AG04449 (cell line): Measurements from ENCODE around the gene CFI.

Experiments
- CTCF ChIA-PET: fragments of 350-600 bp; formaldehyde crosslinking; extraction: SDS; loops from one replicate; lab custom pipeline; 2021; ENCODE audit warnings: antibody characterized with exemption; lab: Yijun Ruan, JAX
- POLR2A ChIA-PET: fragments of 400-600, 350-600 bp; formaldehyde crosslinking; extraction: SDS; loops from one replicate; lab custom pipeline; 2020; ENCODE audit warnings: antibody characterized with exemption, inconsistent platforms; lab: Yijun Ruan, JAX
- DNase-seq: peaks from one replicate; pipeline ENCODE4 v3.0.0-alpha.2; 2010; ENCODE audit warnings: low read depth, low spot score
- H3K4me3 ChIP-seq: 2 replicates; pipeline ENCODE4 v1.5.1; 2011; ENCODE audit warnings: low read depth, mild to moderate bottlenecking, control low read depth, low read length
- TF ChIP-seq, protein P1 (sequence below): IDR thresholded peaks from one replicate; pipeline ENCODE4 v1.5.1; 2011; ENCODE audit warnings: mild to moderate bottlenecking, moderate library complexity, low read length, control low read depth, inconsistent platforms; ENCODE audit not compliant: insufficient read depth; ENCODE audit errors: missing control alignments

The CFI gene

DNA sequence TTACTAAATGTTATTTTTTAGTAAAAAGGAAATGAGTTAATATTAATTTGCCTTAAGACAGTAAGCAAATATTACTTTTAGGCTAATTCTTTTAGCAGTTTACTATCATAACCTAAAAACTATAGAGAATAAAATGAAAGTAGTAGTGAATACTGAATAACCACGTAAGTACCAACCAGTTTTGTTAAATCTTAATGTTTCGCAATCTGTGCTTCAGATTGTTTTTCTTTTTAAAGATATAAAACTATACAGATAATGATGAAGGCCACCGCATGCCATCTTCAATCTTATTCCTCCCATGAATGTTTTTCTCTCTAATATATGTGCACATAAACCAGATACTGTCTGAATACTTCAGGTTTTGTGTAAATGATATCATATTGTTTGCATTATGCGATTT lies 32.0 kb upstream of the CFI start:
- no peak overlapping the region for H3K4me3 ChIP-seq
- CTCF ChIA-PET: no interaction called here
- POLR2A ChIA-PET: no interaction called here
- TF ChIP-seq, protein P1, sequence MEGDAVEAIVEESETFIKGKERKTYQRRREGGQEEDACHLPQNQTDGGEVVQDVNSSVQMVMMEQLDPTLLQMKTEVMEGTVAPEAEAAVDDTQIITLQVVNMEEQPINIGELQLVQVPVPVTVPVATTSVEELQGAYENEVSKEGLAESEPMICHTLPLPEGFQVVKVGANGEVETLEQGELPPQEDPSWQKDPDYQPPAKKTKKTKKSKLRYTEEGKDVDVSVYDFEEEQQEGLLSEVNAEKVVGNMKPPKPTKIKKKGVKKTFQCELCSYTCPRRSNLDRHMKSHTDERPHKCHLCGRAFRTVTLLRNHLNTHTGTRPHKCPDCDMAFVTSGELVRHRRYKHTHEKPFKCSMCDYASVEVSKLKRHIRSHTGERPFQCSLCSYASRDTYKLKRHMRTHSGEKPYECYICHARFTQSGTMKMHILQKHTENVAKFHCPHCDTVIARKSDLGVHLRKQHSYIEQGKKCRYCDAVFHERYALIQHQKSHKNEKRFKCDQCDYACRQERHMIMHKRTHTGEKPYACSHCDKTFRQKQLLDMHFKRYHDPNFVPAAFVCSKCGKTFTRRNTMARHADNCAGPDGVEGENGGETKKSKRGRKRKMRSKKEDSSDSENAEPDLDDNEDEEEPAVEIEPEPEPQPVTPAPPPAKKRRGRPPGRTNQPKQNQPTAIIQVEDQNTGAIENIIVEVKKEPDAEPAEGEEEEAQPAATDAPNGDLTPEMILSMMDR: no peak
- no peak for DNase-seq

DNA sequence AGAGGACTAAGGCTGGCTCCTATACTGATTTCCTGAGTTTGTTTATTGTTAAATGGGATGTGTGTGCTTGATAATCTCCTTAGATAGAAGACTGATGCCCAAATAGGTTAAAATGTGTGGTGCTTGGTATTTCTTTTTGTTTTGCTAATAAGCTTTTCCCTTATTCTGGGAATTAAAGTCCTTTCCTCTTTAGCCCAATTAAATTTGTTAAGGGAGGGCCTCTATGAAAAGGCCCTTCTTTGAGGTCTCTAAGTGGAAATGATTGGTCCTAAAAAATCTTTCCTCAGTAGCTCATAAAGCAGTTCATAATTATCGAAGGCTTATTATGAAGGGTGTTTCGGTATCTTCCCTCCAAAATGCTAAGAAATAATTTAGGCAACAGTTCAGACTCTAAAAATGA lies 25.9 kb upstream of the CFI start, which contains the start of gene RRH:
TSS of gene RRH (plus strand) at position 301 of the 400 bp plus-strand sequence. CDS start at position 357, 56 bp downstream.
- no peak for DNase-seq
- ChIA-PET POLR2A (no interaction called here), CTCF (interaction anchor here (0.6 to 4.9 kb wide), 10 partner anchors 11 to 1294 kb away, joined by 3 to 55 read pairs (median 7); partner anchors contain the start of genes GAR1, PLA2G12A and SEC24B)
- no peak within 1 kb of the TSS for H3K4me3 ChIP-seq
- TF ChIP-seq, protein P1: no peak

DNA sequence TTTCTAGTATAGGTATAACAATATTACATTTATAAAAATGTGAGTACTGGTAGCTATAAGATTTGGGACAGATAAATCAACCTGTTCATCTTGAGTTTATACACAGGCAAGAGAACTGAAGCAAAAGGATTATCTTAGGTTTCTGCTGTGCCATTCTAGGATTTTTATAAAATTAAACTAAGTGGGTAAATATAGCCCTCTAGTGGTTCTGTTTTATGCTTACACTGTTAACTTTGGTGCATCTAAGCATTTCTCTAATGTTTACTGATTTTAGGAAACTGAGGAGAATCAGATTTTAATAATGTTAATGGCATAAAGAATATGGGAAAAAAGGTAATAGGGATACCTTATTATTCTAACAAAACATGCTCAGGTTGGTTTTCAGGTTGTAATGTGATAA lies 24.9 kb upstream of the CFI start:
- no peak for DNase-seq
- TF ChIP-seq, protein P1: peak; percentile 20
- POLR2A ChIA-PET: no interaction called here
- H3K4me3 ChIP-seq: no peak overlapping the region
- CTCF ChIA-PET: interaction anchor here (0.6 to 4.9 kb wide), 16 partner anchors 10 to 413 kb away, joined by 3 to 55 read pairs (median 4); partner anchors contain the start of genes GAR1, PLA2G12A and SEC24B

DNA sequence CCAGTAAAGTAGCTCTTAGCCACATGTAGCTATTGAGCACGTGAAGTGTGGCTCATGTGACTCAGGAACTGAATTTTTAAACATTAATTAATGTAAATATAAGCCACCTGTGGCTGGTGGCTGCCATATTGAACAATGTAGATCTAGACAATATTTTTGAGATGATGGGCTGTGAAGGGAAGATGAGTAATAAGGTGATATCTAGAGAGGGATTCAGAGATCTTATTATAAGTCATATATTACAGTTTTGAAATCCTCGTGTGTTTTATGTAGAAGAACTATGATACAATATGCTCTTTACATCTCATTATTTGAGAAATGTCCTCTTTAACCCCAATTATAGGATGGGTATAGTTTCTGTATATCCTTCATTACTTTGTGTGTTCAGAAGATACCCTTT lies 19.4 kb upstream of the CFI start:
- no peak overlapping the region for H3K4me3 ChIP-seq
- DNase-seq: no peak
- ChIA-PET POLR2A (no interaction called here), CTCF (no interaction called here)
- TF ChIP-seq, protein P1: no peak

DNA sequence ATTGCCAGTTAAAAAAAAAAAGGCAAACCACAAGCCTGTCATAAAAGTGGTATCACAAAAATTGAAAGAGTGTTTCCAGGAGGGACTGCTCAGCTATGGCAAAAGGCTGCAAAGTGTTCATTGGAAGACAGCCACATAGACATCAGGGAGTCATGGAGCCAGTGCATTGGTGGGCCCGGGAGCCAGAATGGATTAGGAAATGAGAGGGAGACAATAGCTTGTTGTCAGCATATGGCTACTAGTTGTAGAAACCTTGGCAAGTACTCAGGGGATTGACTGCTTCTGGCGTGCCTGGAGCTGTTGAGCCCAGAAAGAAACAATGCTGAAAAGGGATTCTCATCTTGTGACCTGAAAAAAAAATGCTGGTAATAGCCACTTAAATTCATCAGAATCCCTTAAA lies 18.8 kb upstream of the CFI start:
- ChIA-PET CTCF (interaction anchor here (2.3 kb wide), 1 partner anchor 395 kb away, joined by 6 read pairs; no protein-coding TSS in a partner anchor), POLR2A (no interaction called here)
- no peak for DNase-seq
- H3K4me3 ChIP-seq: no peak overlapping the region
- TF ChIP-seq, protein P1: no peak

DNA sequence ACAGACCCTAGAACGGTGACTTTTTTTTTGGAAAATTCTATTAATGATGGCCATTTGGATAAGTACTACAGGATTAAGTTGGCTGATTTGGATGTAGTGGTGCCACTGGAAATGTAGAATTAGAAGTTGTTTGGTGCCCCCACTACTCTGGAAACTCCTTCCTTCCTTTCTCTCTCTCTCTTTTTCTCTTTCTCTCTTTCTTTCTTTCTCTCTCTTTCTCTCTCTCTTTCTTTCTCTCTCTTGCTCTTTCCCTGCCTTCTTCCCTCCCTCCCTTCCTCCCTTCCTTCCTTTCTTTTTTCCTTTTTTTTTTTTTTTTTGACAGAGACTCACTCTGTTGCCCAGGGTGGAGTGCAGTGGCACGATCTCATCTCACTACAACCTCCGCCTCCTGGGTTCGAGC lies 16.5 kb upstream of the CFI start:
- H3K4me3 ChIP-seq: no peak overlapping the region
- no peak for DNase-seq
- CTCF ChIA-PET: interaction anchor here (1.2 to 2.8 kb wide), 4 partner anchors 8 to 391 kb away, joined by 3 to 27 read pairs (median 7); partner anchors contain the start of gene RRH
- TF ChIP-seq, protein P1: no peak
- POLR2A ChIA-PET: no interaction called here
